Smooth muscle cell (in vitro differentiated cells): ENCODE measurements around the gene KIF2C. TPM values are rescaled to one million over a fixed set of nuclear protein-coding genes. Genes with fewer than 3 reads are reported as not detected.
A peak's percentile ranks its signal among the peaks of the same experiment; 100 is the strongest.

Source experiments
- DNase-seq: peaks from one replicate; lab custom pipeline; 2025; ENCODE audit not compliant: unreplicated experiment; lab: John Stamatoyannopoulos, UW
- H2AFZ ChIP-seq: fragments of 200-600 bp; sonication (generic); 2 replicates; pipeline ENCODE4 v1.6.0; 2016; ENCODE audit warnings: antibody characterized with exemption, low read depth, mild to moderate bottlenecking
- H3F3A ChIP-seq: fragments of 200-600 bp; sonication (generic); 2 replicates; pipeline ENCODE4 v1.6.0; 2017; ENCODE audit warnings: antibody characterized with exemption, low read depth
- H3K27ac ChIP-seq: fragments of 200-600 bp; sonication (generic); 2 replicates; pipeline ENCODE4 v1.5.1; 2016; ENCODE audit warnings: low read depth, mild to moderate bottlenecking
- H3K27me3 ChIP-seq: fragments of 200-600 bp; sonication (generic); 2 replicates; pipeline ENCODE4 v1.6.1; 2016; ENCODE audit warnings: low read depth, mild to moderate bottlenecking
- H3K36me3 ChIP-seq: fragments of 200-600 bp; sonication (generic); 2 replicates; pipeline ENCODE4 v1.5.1; 2016; ENCODE audit warnings: low read depth
- H3K4me1 ChIP-seq: fragments of 200-600 bp; sonication (generic); 2 replicates; pipeline ENCODE4 v1.5.1; 2016; ENCODE audit warnings: low read depth
- H3K4me2 ChIP-seq: fragments of 200-600 bp; sonication (generic); 2 replicates; pipeline ENCODE4 v1.6.0; 2016; ENCODE audit warnings: mild to moderate bottlenecking
- H3K4me3 ChIP-seq: fragments of 200-600 bp; sonication (generic); 2 replicates; pipeline ENCODE4 v1.5.1; 2016; ENCODE audit warnings: mild to moderate bottlenecking
- H3K79me2 ChIP-seq: fragments of 200-600 bp; sonication (generic); 2 replicates; pipeline ENCODE4 v1.6.0; 2016; ENCODE audit warnings: low read depth, mild to moderate bottlenecking
- H3K9ac ChIP-seq: fragments of 200-600 bp; sonication (generic); 2 replicates; pipeline ENCODE4 v1.6.0; 2016; ENCODE audit warnings: low read depth
- H3K9me3 ChIP-seq: fragments of 200-600 bp; sonication (generic); replicated peaks from 2 replicates; pipeline ENCODE4 v1.5.1; 2016; ENCODE audit warnings: low read depth
- H4K20me1 ChIP-seq: fragments of 200-600 bp; sonication (generic); 2 replicates; pipeline ENCODE4 v1.6.0; 2016; ENCODE audit warnings: low read depth
- CTCF ChIP-seq: fragments of 200-600 bp; sonication (generic); IDR thresholded peaks from 2 replicates; pipeline ENCODE4 v1.5.1; 2017; ENCODE audit warnings: borderline replicate concordance, mild to moderate bottlenecking, antibody characterized with exemption; ENCODE audit not compliant: insufficient read depth, poor library complexity, severe bottlenecking
- WGBS: methylation state at CpG from one replicate; pipeline ENCODE4 v1.1.7; 2016; ENCODE audit warnings: low lambda C conversion rate; 5-methylcytosine and 5-hydroxymethylcytosine counted together
- polyA plus RNA-seq: library from polyadenylated mRNA; unstranded; fragments of >200 nt; fragmentation: Nextera tagmentation; extraction: Ambion mirVana; gene quantifications from 2 replicates; pipeline ENCODE4 v1.2.1, GENCODE V29; 2016
- total RNA-seq: library from RNA; depleted of rRNA; stranded (reverse); fragments of >200 nt; gene quantifications from 2 replicates; pipeline ENCODE4 v1.2.3, GENCODE V29; 2014

The KIF2C gene
- total and polyA plus RNA-seq, 2 experiments from 2014 or later: 5.7 to 8.5 TPM

GRCh38 chr1:44776730-44777068 is 37.1 kb downstream of the KIF2C start:
- 33% methylated on average over 12 of the region's 12 CpGs for WGBS
- Histone ChIP-seq H3K9me3 (no peaks in the 10 kb centered on the region), H3K36me3 (no peaks in the 10 kb centered on the region), H3K79me2 (peaks cover 32% of the 10 kb centered on the region), H3K9ac (peak overlapping the region; percentile 97), H3K4me2 (peak overlapping the region; percentile 99), H3K27me3 (no peaks in the 10 kb centered on the region), H3K4me1 (peaks cover 14% of the 10 kb centered on the region), H3K27ac (peak overlapping the region; percentile 95), H2AFZ (no peak overlapping the region), H3K4me3 (peak overlapping the region; percentile 91), H4K20me1 (peaks cover 52% of the 10 kb centered on the region), H3F3A (peaks cover 22% of the 10 kb centered on the region)
- no peak for TF ChIP-seq CTCF
- no peak for DNase-seq

- DNase-seq: no peak
- H3K27ac ChIP-seq: peak overlapping the region; percentile 95
- WGBS: 88% methylated on average over 14 of the region's 14 CpGs
- peaks cover 32% of the 10 kb centered on the region for H3K79me2 ChIP-seq
- H3K9me3 ChIP-seq: no peaks in the 10 kb centered on the region
- peaks cover 22% of the 10 kb centered on the region for H3F3A ChIP-seq
- H3K27me3 ChIP-seq: no peaks in the 10 kb centered on the region
- H3K36me3 ChIP-seq: no peaks in the 10 kb centered on the region
- peak overlapping the region; percentile 99 for H3K4me2 ChIP-seq
- H2AFZ ChIP-seq: no peak overlapping the region
- TF ChIP-seq CTCF: no peak
- H3K4me3 ChIP-seq: peak overlapping the region; percentile 91
- H4K20me1 ChIP-seq: peaks cover 52% of the 10 kb centered on the region
- H3K9ac ChIP-seq: peak overlapping the region; percentile 30
- H3K4me1 ChIP-seq: peaks cover 14% of the 10 kb centered on the region
Observed at GRCh38 chr1:44777547-44777946, 37.9 kb downstream of the KIF2C start.

- Histone ChIP-seq H3K4me3 (no peak overlapping the region), H3K27ac (peak overlapping the region; percentile 95), H3K36me3 (no peaks in the 10 kb centered on the region), H3K9ac (peak overlapping the region; percentile 30), H3K27me3 (no peaks in the 10 kb centered on the region), H2AFZ (no peak overlapping the region), H3F3A (peaks cover 22% of the 10 kb centered on the region), H3K4me2 (peak overlapping the region; percentile 99), H3K4me1 (peaks cover 14% of the 10 kb centered on the region), H3K9me3 (no peaks in the 10 kb centered on the region), H3K79me2 (peaks cover 32% of the 10 kb centered on the region), H4K20me1 (peaks cover 52% of the 10 kb centered on the region)
- 90% methylated on average over 13 of the region's 13 CpGs for WGBS
- TF ChIP-seq CTCF: no peak
- no peak for DNase-seq
Observed at GRCh38 chr1:44777969-44778635, 38.5 kb downstream of the KIF2C start.
